ENCODE results near the gene IGFBP2. TPM values are rescaled to one million over a fixed set of nuclear protein-coding genes. Genes with fewer than 3 reads are reported as not detected.

The IGFBP2 gene
- total and polyA plus RNA-seq, 2 of the 8 experiments (the other 6 are each of a cell fraction or from before 2014, with no cell fraction given) = 326 to 782 TPM

DNA sequence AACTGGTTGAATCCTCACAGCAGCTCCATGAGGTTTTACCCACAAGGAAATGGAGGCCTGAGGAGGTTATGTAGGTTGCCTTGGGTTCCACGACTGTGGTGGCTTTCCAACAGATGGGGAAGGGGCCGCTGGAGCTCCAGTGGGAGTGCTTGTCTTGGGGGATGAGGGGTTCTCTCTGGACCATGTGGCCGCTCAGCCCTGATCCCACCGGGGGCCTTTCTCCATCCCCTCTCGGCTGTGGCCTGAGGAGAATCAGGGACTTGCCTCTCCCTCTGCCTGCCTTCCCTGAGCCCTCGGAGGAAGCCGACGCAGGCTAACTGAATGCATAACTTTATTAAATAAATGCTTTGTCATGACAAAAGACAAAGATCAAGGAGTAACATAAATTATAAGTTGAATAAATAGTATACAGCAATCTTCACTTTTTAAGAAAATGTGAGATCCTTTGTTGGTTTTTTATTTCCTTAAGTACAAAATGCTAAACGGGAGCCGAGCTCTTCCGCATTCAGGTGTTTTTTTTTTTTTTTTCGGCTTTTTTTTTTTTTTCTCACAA, 38.6 kb downstream of the IGFBP2 start:
- ChIA-PET POLR2A (ENCODE audit: partially characterized antibody) (no interaction called here), CTCF (ENCODE audit: partially characterized antibody) (interaction anchor here (0.5 to 6.9 kb wide), 7 partner anchors 10 to 699 kb away, joined by 3 to 54 read pairs (median 3); no protein-coding TSS in a partner anchor)
- Histone ChIP-seq H2BK120ac (replicated peaks; ENCODE audit: low read depth, low read length) (no peak overlapping the region), H3K23ac (ENCODE audit: insufficient read length) (no peak overlapping the region), H2BK12ac (ENCODE audit: low read depth, low read length) (no peak overlapping the region), H3K79me2 (ENCODE audit: control insufficient read depth in 1 of 2, insufficient read depth in 2 of 2, low read length in 2 of 2) (no peaks in the 10 kb centered on the region), H4K91ac (replicated peaks; ENCODE audit: insufficient read length, low read length) (no peak overlapping the region), H3K79me1 (ENCODE audit: low read depth, low read length) (no peaks in the 10 kb centered on the region), H3K18ac (ENCODE audit: extremely low read depth, low read length) (no peak overlapping the region), H2AFZ (ENCODE audit: low read length) (no peak overlapping the region), H4K5ac (ENCODE audit: insufficient read length, low read depth, low read length) (no peak overlapping the region), H3K4ac (replicated peaks; ENCODE audit: insufficient read length, low read depth, low read length) (no peak overlapping the region), H3K9me3 (ENCODE audit: insufficient read depth in 2 of 2, low read depth in 1 of 2, low read length in 1 of 2) (no peaks in the 10 kb centered on the region), H2BK5ac (ENCODE audit: low read depth, low read length) (no peak overlapping the region), H3K56ac (replicated peaks; ENCODE audit: insufficient read length, low read depth, low read length) (no peak overlapping the region), H4K8ac (ENCODE audit: extremely low read depth, insufficient read depth, low read length) (no peak overlapping the region), H3K27ac (ENCODE audit: low read depth, low read length) (no peak overlapping the region), H3K14ac (ENCODE audit: insufficient read length) (no peak overlapping the region), H3K23me2 (ENCODE audit: low read depth, low read length) (no peaks in the 10 kb centered on the region), H2BK20ac (ENCODE audit: low read length) (no peak overlapping the region), H2BK15ac (ENCODE audit: low read length) (no peak overlapping the region), H3K4me2 (ENCODE audit: insufficient read depth in 1 of 2, low read depth in 2 of 2, low read length in 2 of 2) (no peak overlapping the region), H3K4me3 (ENCODE audit: extremely low read depth in 1 of 4, insufficient read depth in 2 of 4, low read depth in 3 of 4, low read length in 4 of 4) (no peak overlapping the region), H4K20me1 (replicated peaks in 1 of 2; ENCODE audit: control insufficient read depth in 1 of 2, insufficient read depth in 2 of 2, low read length in 2 of 2) (no peaks in the 10 kb centered on the region), H3K9ac (replicated peaks in 1 of 4; ENCODE audit: extremely low read depth in 1 of 4, low read depth in 3 of 4, low read length in 3 of 4) (no peak overlapping the region), H3K27me3 (replicated peaks in 1 of 4; ENCODE audit: control insufficient read depth in 3 of 4, extremely low read depth in 1 of 4, insufficient read depth in 3 of 4, low read length in 3 of 4) (no peaks in the 10 kb centered on the region), H2AK5ac (ENCODE audit: low read depth, low read length) (no peak overlapping the region), H3K4me1 (replicated peaks in 1 of 4; ENCODE audit: control insufficient read depth in 3 of 4, insufficient read depth in 4 of 4, low read length in 3 of 4) (no peaks in the 10 kb centered on the region), H3K36me3 (ENCODE audit: control insufficient read depth in 2 of 4, insufficient read depth in 4 of 4, low read length in 3 of 4) (no peaks in the 10 kb centered on the region)
- no peak for FAIRE-seq
- 89% methylated on average over 11 of the region's 12 CpGs; no CpG with 5 or more reads in 1 of the 2 experiments for WGBS, 2 experiments (ENCODE audit: extremely low coverage in 1 of 2, insufficient coverage in 1 of 2, insufficient read length in 1 of 2, insufficient replicate concordance in 2 of 2, low coverage in 1 of 2, low lambda C conversion rate in 2 of 2, missing lambda C conversion rate in 1 of 2)
- no peak for DNase-seq (ENCODE audit: low read depth in 1 of 2, low spot score in 2 of 2)
- TF ChIP-seq GABPA (IDR thresholded peaks at IDR 0.05; ENCODE audit: borderline replicate concordance, insufficient read depth, low read length) (no peak), CHD1 (IDR thresholded peaks at IDR 0.05; ENCODE audit: low read depth, low read length) (no peak), BCL11A (IDR thresholded peaks at IDR 0.05; ENCODE audit: low read depth in 2 of 2, low read length in 2 of 2) (no peak)
- TF ChIP-seq, protein P1, sequence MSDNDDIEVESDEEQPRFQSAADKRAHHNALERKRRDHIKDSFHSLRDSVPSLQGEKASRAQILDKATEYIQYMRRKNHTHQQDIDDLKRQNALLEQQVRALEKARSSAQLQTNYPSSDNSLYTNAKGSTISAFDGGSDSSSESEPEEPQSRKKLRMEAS (IDR thresholded peaks at IDR 0.05) = no peak
- TF ChIP-seq, protein P2, sequence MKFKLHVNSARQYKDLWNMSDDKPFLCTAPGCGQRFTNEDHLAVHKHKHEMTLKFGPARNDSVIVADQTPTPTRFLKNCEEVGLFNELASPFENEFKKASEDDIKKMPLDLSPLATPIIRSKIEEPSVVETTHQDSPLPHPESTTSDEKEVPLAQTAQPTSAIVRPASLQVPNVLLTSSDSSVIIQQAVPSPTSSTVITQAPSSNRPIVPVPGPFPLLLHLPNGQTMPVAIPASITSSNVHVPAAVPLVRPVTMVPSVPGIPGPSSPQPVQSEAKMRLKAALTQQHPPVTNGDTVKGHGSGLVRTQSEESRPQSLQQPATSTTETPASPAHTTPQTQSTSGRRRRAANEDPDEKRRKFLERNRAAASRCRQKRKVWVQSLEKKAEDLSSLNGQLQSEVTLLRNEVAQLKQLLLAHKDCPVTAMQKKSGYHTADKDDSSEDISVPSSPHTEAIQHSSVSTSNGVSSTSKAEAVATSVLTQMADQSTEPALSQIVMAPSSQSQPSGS (IDR thresholded peaks at IDR 0.05; ENCODE audit: low read length) = no peak
- TF ChIP-seq, protein P3, sequence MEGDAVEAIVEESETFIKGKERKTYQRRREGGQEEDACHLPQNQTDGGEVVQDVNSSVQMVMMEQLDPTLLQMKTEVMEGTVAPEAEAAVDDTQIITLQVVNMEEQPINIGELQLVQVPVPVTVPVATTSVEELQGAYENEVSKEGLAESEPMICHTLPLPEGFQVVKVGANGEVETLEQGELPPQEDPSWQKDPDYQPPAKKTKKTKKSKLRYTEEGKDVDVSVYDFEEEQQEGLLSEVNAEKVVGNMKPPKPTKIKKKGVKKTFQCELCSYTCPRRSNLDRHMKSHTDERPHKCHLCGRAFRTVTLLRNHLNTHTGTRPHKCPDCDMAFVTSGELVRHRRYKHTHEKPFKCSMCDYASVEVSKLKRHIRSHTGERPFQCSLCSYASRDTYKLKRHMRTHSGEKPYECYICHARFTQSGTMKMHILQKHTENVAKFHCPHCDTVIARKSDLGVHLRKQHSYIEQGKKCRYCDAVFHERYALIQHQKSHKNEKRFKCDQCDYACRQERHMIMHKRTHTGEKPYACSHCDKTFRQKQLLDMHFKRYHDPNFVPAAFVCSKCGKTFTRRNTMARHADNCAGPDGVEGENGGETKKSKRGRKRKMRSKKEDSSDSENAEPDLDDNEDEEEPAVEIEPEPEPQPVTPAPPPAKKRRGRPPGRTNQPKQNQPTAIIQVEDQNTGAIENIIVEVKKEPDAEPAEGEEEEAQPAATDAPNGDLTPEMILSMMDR (IDR thresholded peaks at IDR 0.05; ENCODE audit: control extremely low read depth in 1 of 3, insufficient read depth in 1 of 3, low read depth in 1 of 3, low read length in 3 of 3) = no peak
- TF ChIP-seq, protein P4, sequence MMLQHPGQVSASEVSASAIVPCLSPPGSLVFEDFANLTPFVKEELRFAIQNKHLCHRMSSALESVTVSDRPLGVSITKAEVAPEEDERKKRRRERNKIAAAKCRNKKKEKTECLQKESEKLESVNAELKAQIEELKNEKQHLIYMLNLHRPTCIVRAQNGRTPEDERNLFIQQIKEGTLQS (IDR thresholded peaks at IDR 0.05; ENCODE audit: insufficient read depth, low read depth, low read length) = no peak

All from H1 (cell line).